HepG2 (cell line): ENCODE data around the gene P3R3URF. TPM values are rescaled to one million over a fixed set of nuclear protein-coding genes. Genes with fewer than 3 reads are reported as not detected.

Experiments
- ATAC-seq: fragments of 200-7000 bp; cut with Tn5 transposase; 3 replicates; pipeline ENCODE4 v1.9.1; 2020; ENCODE audit warnings: mild to moderate bottlenecking, moderate library complexity
- BruUV-seq: library from RNA; stranded (reverse); fragments of 400-500 nt; replicated peaks from 2 replicates; lab custom pipeline; 2021; lab: Mats Ljungman, UMichigan
- CTCF ChIA-PET: fragments of 300-600 bp; formaldehyde crosslinking; extraction: SDS; loops from one replicate; lab custom pipeline; 2021; ENCODE audit warnings: low total read pairs, inconsistent platforms, low intra/inter-chr PET ratio; lab: Yijun Ruan, JAX
- POLR2A ChIA-PET: fragments of 350-600 bp; sonication (Branson Sonifier 250); formaldehyde crosslinking; loops from one replicate; lab custom pipeline; 2020; ENCODE audit warnings: antibody characterized with exemption, inconsistent platforms; lab: Yijun Ruan, JAX
- DNase-seq: peaks from one replicate; pipeline ENCODE4 v3.0.0-alpha.2; 2015; ENCODE audit warnings: low spot score
- FAIRE-seq: peaks from 3 replicates; lab custom pipeline; 2011; peaks lifted over from hg19 to GRCh38; lab: Jason Lieb, UNC
- H2AFZ ChIP-seq: one replicate; pipeline ENCODE4 v1.6.1; 2011; ENCODE audit warnings: low read length, inconsistent platforms
- H3K27ac ChIP-seq: fragments of 300-600 bp; 3 replicates; pipeline ENCODE4 v1.8.0; 2011; ENCODE audit warnings: mixed run types, mild to moderate bottlenecking, mixed read lengths, low read length, inconsistent platforms; ENCODE audit not compliant: insufficient read depth; ENCODE audit errors: extremely low read length
- H3K27me3 ChIP-seq, 2 experiments: fragments of 200-600 bp in 1 of 2; 2 replicates in 1 of 2; 3 replicates in 1 of 2; pipeline versions ENCODE4 v1.6.0 to v1.8.0; 2011; ENCODE audit warnings: low read length in 2 of 2, mild to moderate bottlenecking in 2 of 2, moderate library complexity in 2 of 2, inconsistent platforms in 1 of 2; ENCODE audit not compliant: insufficient read depth in 2 of 2, control insufficient read depth in 1 of 2
- H3K36me3 ChIP-seq, 2 experiments: fragments of 200-600 bp in 1 of 2; replicated peaks in 1 of 2; 2 replicates in 1 of 2; 3 replicates in 1 of 2; pipeline versions ENCODE4 v1.5.1 to v1.8.0; 2011; ENCODE audit warnings: low read length in 2 of 2, inconsistent platforms in 1 of 2; ENCODE audit not compliant: insufficient read depth in 2 of 2, control insufficient read depth in 1 of 2
- H3K4me1 ChIP-seq: 2 replicates; pipeline ENCODE4 v1.5.1; 2012; ENCODE audit warnings: low read length, inconsistent platforms; ENCODE audit not compliant: insufficient read depth
- H3K4me2 ChIP-seq: 2 replicates; pipeline ENCODE4 v1.6.0; 2011; ENCODE audit warnings: low read depth, low read length, inconsistent platforms
- H3K4me3 ChIP-seq, 3 experiments: fragments of 200-600 bp in 1 of 3; sonication (generic), shearing (Covaris generic) in 1 of 3; replicated peaks in 1 of 3; 2 replicates each; pipeline ENCODE4 v1.5.1; 2011 to 2016; ENCODE audit warnings: low read length in 3 of 3, inconsistent platforms in 2 of 3, low read depth in 2 of 3, mild to moderate bottlenecking in 2 of 3, control low read depth in 1 of 3, mixed read lengths in 1 of 3; ENCODE audit not compliant: insufficient read depth in 1 of 3
- H3K79me2 ChIP-seq: one replicate; pipeline ENCODE4 v1.6.1; 2011; ENCODE audit warnings: low read length, inconsistent platforms; ENCODE audit not compliant: insufficient read depth
- H3K9ac ChIP-seq: 2 replicates; pipeline ENCODE4 v1.6.0; 2011; ENCODE audit warnings: mild to moderate bottlenecking, low read depth, low read length, inconsistent platforms; ENCODE audit not compliant: insufficient read depth
- H3K9me3 ChIP-seq: 2 replicates; pipeline ENCODE4 v1.5.1; 2012; ENCODE audit warnings: mild to moderate bottlenecking, low read length
- H4K20me1 ChIP-seq: 2 replicates; pipeline ENCODE4 v1.6.0; 2011; ENCODE audit warnings: inconsistent platforms, mild to moderate bottlenecking, low read length, moderate library complexity; ENCODE audit not compliant: insufficient read depth
- AFF4 ChIP-seq: sonication (generic); formaldehyde crosslinking; IDR thresholded peaks from 2 replicates; pipeline ENCODE4 v1.4.0; 2020; ENCODE audit warnings: missing genetic modification reagents
- ARID2 ChIP-seq: sonication (generic); formaldehyde crosslinking; IDR thresholded peaks from 2 replicates; pipeline ENCODE4 v1.8.1; 2022; ENCODE audit warnings: mild to moderate bottlenecking, missing genetic modification reagents, borderline replicate concordance
- ATF4 ChIP-seq, 2 experiments: fragments of 450-650 bp in 1 of 2; sonication (generic) in 1 of 2; formaldehyde crosslinking; IDR thresholded peaks; 2 replicates each; pipeline versions ENCODE4 v1.5.0 to v1.8.0; 2020 to 2022; ENCODE audit warnings: mild to moderate bottlenecking in 1 of 2, missing genetic modification reagents in 1 of 2
- CREB1 ChIP-seq, 2 experiments: fragments of 450-650 bp in 1 of 2; IDR thresholded peaks; 2 replicates each; pipeline ENCODE4 v1.6.1; 2016 to 2017; ENCODE audit warnings: control low read depth in 1 of 2, mild to moderate bottlenecking in 1 of 2, missing compliant biosample characterization in 1 of 2, missing genetic modification characterization in 1 of 2
- KDM4B ChIP-seq: sonication (generic); formaldehyde crosslinking; IDR thresholded peaks from 2 replicates; pipeline ENCODE4 v1.4.0; 2020; ENCODE audit warnings: missing genetic modification reagents
- PHF21A ChIP-seq: sonication (generic); formaldehyde crosslinking; IDR thresholded peaks from 2 replicates; pipeline ENCODE4 v1.5.0; 2020; ENCODE audit warnings: mild to moderate bottlenecking, missing genetic modification reagents
- TARDBP ChIP-seq: sonication (generic); formaldehyde crosslinking; IDR thresholded peaks from 2 replicates; pipeline ENCODE4 v1.8.0; 2022; ENCODE audit warnings: mild to moderate bottlenecking, missing genetic modification reagents
- ZNF572 ChIP-seq: sonication (generic); formaldehyde crosslinking; IDR thresholded peaks from 2 replicates; pipeline ENCODE4 v1.5.1; 2020; ENCODE audit warnings: mild to moderate bottlenecking, missing genetic modification reagents
- ZNF780A ChIP-seq: sonication (generic); formaldehyde crosslinking; IDR thresholded peaks from 2 replicates; pipeline ENCODE4 v1.8.0; 2022; ENCODE audit warnings: mild to moderate bottlenecking, missing genetic modification reagents, moderate library complexity
- ZNF883 ChIP-seq: sonication (generic); formaldehyde crosslinking; IDR thresholded peaks from 2 replicates; pipeline ENCODE4 v1.5.1; 2020; ENCODE audit warnings: mild to moderate bottlenecking, missing genetic modification reagents; ENCODE audit errors: not compliant biosample characterization
- WGBS: methylation state at CpG from one replicate; pipeline ENCODE4 v1.1.6; 2017; ENCODE audit warnings: low lambda C conversion rate; 5-methylcytosine and 5-hydroxymethylcytosine counted together
- in situ Hi-C: cut with HindIII; loops from 2 replicates; pipeline ENCODE4 v1.10.0; 2017; ENCODE audit warnings: low pct_unique_long_range_greater_than_20kb; ENCODE audit not compliant: extremely low pct_ligation_motif_present
- intact Hi-C: fragments of 100-400 bp; cut with micrococcal nuclease; formaldehyde crosslinking; loops from one replicate; pipeline ENCODE4 v1.10.0; 2022; ENCODE audit not compliant: unreplicated experiment
- polyA plus RNA-seq, 8 experiments: library from polyadenylated mRNA; depleted of rRNA in 3 of 8; stranded (reverse) in 7 of 8; unstranded in 1 of 8; fragments of >200 nt; fragmentation: Illumina TruSeq in 4 of 8; extraction: Trizol in 4 of 8; gene quantifications; 2 replicates each; pipeline versions ENCODE4 v1.2.1 to v1.2.3, GENCODE V29; 2011 to 2016; ENCODE audit warnings: low read depth in 4 of 8, missing spikeins in 1 of 8, mixed read lengths in 1 of 8; ENCODE audit not compliant: insufficient read depth in 1 of 8
- total RNA-seq, 5 experiments: library from RNA; depleted of rRNA; stranded (reverse); fragments of >200 nt; fragmentation: Illumina TruSeq; extraction: Trizol; gene quantifications; 2 replicates each; pipeline ENCODE4 v1.2.3, GENCODE V29; 2016; ENCODE audit warnings: low read depth in 1 of 5

The P3R3URF gene
- total and polyA plus RNA-seq, 2 of the 13 experiments (the other 11 are each of a cell fraction or from before 2014, with no cell fraction given), result not detected

GRCh38 chr1:46175243-46175642 is 1.0 kb downstream of the P3R3URF start:
- Histone ChIP-seq H3K4me2 (peak overlapping the region; percentile 70; the same call in 1 of the 2 replicates), H3K9ac (0 out of 2 replicates have a peak overlapping the region, but pooled peaks have one; percentile 33), H3K36me3 (no peaks in the 10 kb centered on the region), H4K20me1 (no peaks in the 10 kb centered on the region), H2AFZ (peak overlapping the region; percentile 62), H3K9me3 (no peaks in the 10 kb centered on the region), H3K27ac (no peak overlapping the region), H3K79me2 (no peaks in the 10 kb centered on the region), H3K27me3 (peaks cover 0 to 10% of the 10 kb centered on the region in 2 experiments; a peak in 2 of 5 replicates), H3K4me3 (peak overlapping the region in 1 of 3 experiments; percentile 63; a peak in 1 of 6 replicates), H3K4me1 (peaks cover 37% of the 10 kb centered on the region)
- CTCF ChIA-PET, result no interaction called here
- in situ Hi-C loops (loop anchor here (5.0 kb wide), 1 partner anchor 138 kb away; no protein-coding TSS in a partner anchor), intact Hi-C loops (loop anchor here (5.0 kb wide), 1 partner anchor 328 kb away; no protein-coding TSS in a partner anchor)
- DNase-seq (no peak), FAIRE-seq (no peak), ATAC-seq (peak; percentile 5; the same call in 2 of the 3 replicates)
- TF ChIP-seq ZNF883 (no peak), CREB1 (IDR thresholded peaks at IDR 0.05) (no peak), CREB1 (CRISPR knock-in tag; IDR thresholded peaks at IDR 0.05) (0 out of 2 replicates have a peak, but pooled peaks have one; percentile 17), ZNF780A (0 out of 2 replicates have a peak, but pooled peaks have one; percentile 43)
- BruUV-seq, result no TSS peak
- WGBS, result 0% methylated on average over 3 of the region's 3 CpGs
- POLR2A ChIA-PET, result no interaction called here

GRCh38 chr1:46174448-46175231 is 1.6 kb downstream of the P3R3URF start, which contains the start of gene TSPAN1:
Gene TSPAN1, plus strand, starts transcription at chr1:46175087. Its CDS starts 6,021 bp downstream, at chr1:46181108.
- ATAC-seq, result peak; percentile 41
- peaks cover 31% of the 10 kb centered on the region for H3K4me1 ChIP-seq
- TF ChIP-seq ZNF572 (CRISPR knock-in tag), result no peak
- TF ChIP-seq AFF4 (CRISPR knock-in tag), result no peak
- TF ChIP-seq TARDBP, result no peak
- peak in 1 of 2 experiments; percentile 88; a peak in 2 of 4 replicates for TF ChIP-seq ATF4 (CRISPR knock-in tag; IDR thresholded peaks at IDR 0.05)
- no peak for TF ChIP-seq PHF21A (CRISPR knock-in tag)
- no peak for TF ChIP-seq KDM4B
- 0 out of 2 replicates have a peak, but pooled peaks have one; percentile 30 for TF ChIP-seq ARID2

More at GRCh38 chr1:46174448-46175231, 1.6 kb downstream of the P3R3URF start, which contains the start of gene TSPAN1:
- CTCF ChIA-PET, result no interaction called here
- H3K27me3 ChIP-seq, result peaks cover 0 to 10% of the 10 kb centered on the region in 2 experiments; a peak in 2 of 5 replicates
- no peaks in the 10 kb centered on the region for H3K79me2 ChIP-seq
- peak within 1 kb of the TSS; percentile 33 for H3K9ac ChIP-seq
- H3K9me3 ChIP-seq, result no peaks in the 10 kb centered on the region
- H2AFZ ChIP-seq, result peak within 1 kb of the TSS; percentile 81
- H3K4me2 ChIP-seq, result peak within 1 kb of the TSS; percentile 70
- H3K36me3 ChIP-seq, result no peaks in the 10 kb centered on the region
- no peaks in the 10 kb centered on the region for H4K20me1 ChIP-seq
- H3K4me3 ChIP-seq, result peak within 1 kb of the TSS in 2 of 3 experiments; percentile 28 to 63; a peak in 3 of 6 replicates
- WGBS, result 4% methylated on average over 11 of the region's 11 CpGs
- DNase-seq (no peak), FAIRE-seq (no peak)
- in situ Hi-C loops, result loop anchor here (5.0 kb wide), 1 partner anchor 137 kb away; no protein-coding TSS in a partner anchor
- intact Hi-C loops, result loop anchor here (5.0 kb wide), 1 partner anchor 327 kb away; no protein-coding TSS in a partner anchor
- H3K27ac ChIP-seq, result no peak within 1 kb of the TSS
- BruUV-seq, result no TSS peak
- POLR2A ChIA-PET, result no interaction called here
